ENCODE measurements around the gene KCNK2.

The KCNK2 gene

GRCh38 chr1:215119719-215120365 lies 37.3 kb downstream of the KCNK2 start:
- ChIA-PET CTCF (no interaction called here), POLR2A (no interaction called here)
- DNase-seq (ENCODE audit: extremely low spot score): no peak
- TF ChIP-seq CTCF (IDR thresholded peaks at IDR 0.05; ENCODE audit: control extremely low read depth, extremely low read depth, low read depth, missing control alignments): no peak

GRCh38 chr1:215128504-215128903 lies 46.0 kb downstream of the KCNK2 start:
- CTCF ChIA-PET: no interaction called here

GRCh38 chr1:215131291-215131690 lies 48.8 kb downstream of the KCNK2 start:
- DNase-seq (ENCODE audit: extremely low spot score): no peak
- CTCF ChIA-PET: no interaction called here
- TF ChIP-seq CTCF (IDR thresholded peaks at IDR 0.05; ENCODE audit: control extremely low read depth, extremely low read depth, low read depth, missing control alignments): no peak
- POLR2A ChIA-PET: no interaction called here

More at GRCh38 chr1:215128504-215128903, 46.0 kb downstream of the KCNK2 start:
- no peak for TF ChIP-seq CTCF (IDR thresholded peaks at IDR 0.05; ENCODE audit: control extremely low read depth, extremely low read depth, low read depth, missing control alignments)
- no peak for DNase-seq (ENCODE audit: extremely low spot score)
- POLR2A ChIA-PET: no interaction called here

- DNase-seq (ENCODE audit: extremely low spot score): no peak
- ChIA-PET CTCF (no interaction called here), POLR2A (no interaction called here)
- no peak for TF ChIP-seq CTCF (IDR thresholded peaks at IDR 0.05; ENCODE audit: control extremely low read depth, extremely low read depth, low read depth, missing control alignments)
Observed at GRCh38 chr1:215132156-215132555, 49.6 kb downstream of the KCNK2 start.

GRCh38 chr1:215133532-215133931 lies 51.0 kb downstream of the KCNK2 start:
- no peak for DNase-seq (ENCODE audit: extremely low spot score)
- ChIA-PET CTCF (interaction anchor here (2.7 kb wide), 1 partner anchor 9 kb away, joined by 11 read pairs; no protein-coding TSS in a partner anchor), POLR2A (no interaction called here)
- TF ChIP-seq CTCF (IDR thresholded peaks at IDR 0.05; ENCODE audit: control extremely low read depth, extremely low read depth, low read depth, missing control alignments): no peak

- no peak for DNase-seq (ENCODE audit: extremely low spot score)
- CTCF ChIA-PET: no interaction called here
- TF ChIP-seq CTCF (IDR thresholded peaks at IDR 0.05; ENCODE audit: control extremely low read depth, extremely low read depth, low read depth, missing control alignments): no peak
- POLR2A ChIA-PET: no interaction called here
Observed at GRCh38 chr1:215137985-215138384, 55.4 kb downstream of the KCNK2 start.
